Measurements from ENCODE around the gene CDSN.

DNA sequence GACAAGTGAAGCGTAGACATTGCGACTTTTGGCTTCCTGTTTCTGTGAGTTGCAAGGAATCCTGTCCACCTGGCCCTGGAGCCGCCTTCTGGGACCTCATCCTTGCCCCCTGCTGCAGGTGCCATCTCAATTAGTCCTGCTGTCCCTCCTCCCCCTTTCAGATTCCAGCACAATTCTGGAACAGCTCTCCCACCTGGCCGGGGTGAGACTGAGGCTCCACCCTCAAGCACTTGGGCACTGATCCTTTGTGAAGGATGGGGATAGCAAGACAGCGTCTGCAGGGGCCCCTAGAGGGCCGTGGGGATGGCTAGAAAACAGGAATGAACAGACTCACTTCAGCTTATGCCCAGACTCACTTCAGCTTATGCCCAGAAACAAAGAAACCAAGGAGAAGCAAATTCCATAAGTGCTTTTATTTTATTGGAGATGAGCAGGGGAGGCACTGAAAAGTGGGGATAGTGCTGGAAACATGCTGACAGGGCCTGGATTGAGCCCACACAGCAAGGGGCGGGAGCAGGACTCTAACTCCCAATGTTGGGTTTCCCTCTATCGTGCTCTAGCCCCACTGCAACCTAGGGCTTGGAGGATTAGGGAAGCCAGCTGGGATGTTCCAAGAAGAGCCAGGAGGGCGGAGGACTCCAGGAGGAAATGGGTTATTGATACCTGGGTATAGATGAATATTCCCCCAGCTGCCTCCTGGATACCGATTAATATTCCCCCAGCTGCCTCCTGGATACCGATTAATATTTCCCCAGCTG, 9.2 kb downstream of the CDSN start:
- TF ChIP-seq POLR2AphosphoS5 (IDR thresholded peaks at IDR 0.05; ENCODE audit: low read depth, low read length) (no peak), TAF1 (IDR thresholded peaks at IDR 0.05; ENCODE audit: borderline replicate concordance, insufficient read depth, low read length) (no peak)

Measured in PFSK-1 (cell line).